ENCODE results near the gene ITGAE.

DNA sequence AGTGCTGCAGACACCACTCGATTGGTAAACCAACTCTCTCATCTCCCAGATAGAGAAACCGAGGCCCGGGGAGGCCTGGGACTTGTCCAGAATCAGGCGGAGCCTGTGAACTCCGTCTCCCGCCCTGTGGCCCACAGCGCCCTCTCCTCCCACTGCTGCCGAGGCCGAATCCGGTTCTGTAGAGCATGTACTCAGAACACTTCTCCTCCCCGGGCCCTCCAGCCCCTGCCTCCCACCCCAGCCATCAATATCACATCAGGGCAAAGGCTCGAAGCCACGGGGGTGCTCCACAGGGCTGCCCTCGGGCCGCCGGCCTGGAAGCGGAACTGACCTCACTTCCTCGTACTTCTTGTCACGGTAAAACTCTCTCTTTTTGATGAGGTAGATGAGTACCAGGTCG, 119.4 kb downstream of the ITGAE start:
- TF ChIP-seq, protein P1, sequence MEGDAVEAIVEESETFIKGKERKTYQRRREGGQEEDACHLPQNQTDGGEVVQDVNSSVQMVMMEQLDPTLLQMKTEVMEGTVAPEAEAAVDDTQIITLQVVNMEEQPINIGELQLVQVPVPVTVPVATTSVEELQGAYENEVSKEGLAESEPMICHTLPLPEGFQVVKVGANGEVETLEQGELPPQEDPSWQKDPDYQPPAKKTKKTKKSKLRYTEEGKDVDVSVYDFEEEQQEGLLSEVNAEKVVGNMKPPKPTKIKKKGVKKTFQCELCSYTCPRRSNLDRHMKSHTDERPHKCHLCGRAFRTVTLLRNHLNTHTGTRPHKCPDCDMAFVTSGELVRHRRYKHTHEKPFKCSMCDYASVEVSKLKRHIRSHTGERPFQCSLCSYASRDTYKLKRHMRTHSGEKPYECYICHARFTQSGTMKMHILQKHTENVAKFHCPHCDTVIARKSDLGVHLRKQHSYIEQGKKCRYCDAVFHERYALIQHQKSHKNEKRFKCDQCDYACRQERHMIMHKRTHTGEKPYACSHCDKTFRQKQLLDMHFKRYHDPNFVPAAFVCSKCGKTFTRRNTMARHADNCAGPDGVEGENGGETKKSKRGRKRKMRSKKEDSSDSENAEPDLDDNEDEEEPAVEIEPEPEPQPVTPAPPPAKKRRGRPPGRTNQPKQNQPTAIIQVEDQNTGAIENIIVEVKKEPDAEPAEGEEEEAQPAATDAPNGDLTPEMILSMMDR (tag by site-specific recombination; IDR thresholded peaks at IDR 0.05), result no peak
- TF ChIP-seq ZNF585B (tag by site-specific recombination; IDR thresholded peaks at IDR 0.05) (no peak), BCL11A (tag by site-specific recombination; IDR thresholded peaks at IDR 0.05; ENCODE audit: low read depth) (no peak), KLF10 (tag by site-specific recombination; IDR thresholded peaks at IDR 0.05) (no peak), ZIC2 (tag by site-specific recombination; IDR thresholded peaks at IDR 0.05) (no peak), ZNF394 (tag by site-specific recombination; IDR thresholded peaks at IDR 0.05; ENCODE audit: borderline replicate concordance) (no peak), ZNF510 (tag by site-specific recombination; IDR thresholded peaks at IDR 0.05; ENCODE audit: insufficient replicate concordance) (no peak)

All from HEK293 (cell line).